NT2/D1 (cell line): ENCODE measurements around the gene FAH.

ENCODE experiments used
- SUZ12 ChIP-seq: IDR thresholded peaks from 2 replicates; pipeline ENCODE4 v1.6.1; 2011; ENCODE audit not compliant: insufficient read length, insufficient read depth; ENCODE audit errors: extremely low read depth
- YY1 ChIP-seq: IDR thresholded peaks from 2 replicates; pipeline ENCODE4 v1.6.1; 2011; ENCODE audit not compliant: insufficient read length, insufficient read depth
- ZNF274 ChIP-seq: IDR thresholded peaks from 2 replicates; pipeline ENCODE4 v1.6.1; 2011; ENCODE audit warnings: mild to moderate bottlenecking, low read depth, low read length

DNA sequence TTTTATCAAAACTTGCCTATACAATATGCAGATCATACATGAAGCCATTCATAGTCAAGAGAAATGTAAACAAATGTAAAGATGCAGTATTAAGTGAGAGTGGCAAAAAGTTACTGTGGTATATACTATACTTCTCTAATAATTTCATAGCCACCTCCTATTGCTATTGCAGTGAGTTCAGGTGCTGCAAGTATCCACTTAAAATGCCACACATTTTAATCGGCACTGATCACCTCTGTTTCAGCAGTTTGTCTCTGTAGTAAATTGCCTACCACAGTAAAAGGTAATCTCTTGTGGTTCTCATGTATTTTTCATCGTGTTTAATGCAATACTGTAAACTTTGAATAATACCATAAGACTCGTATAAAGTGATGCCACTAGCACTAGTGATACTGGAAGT, 20.4 kb upstream of the FAH start:
- TF ChIP-seq ZNF274: no peak
- no peak for TF ChIP-seq SUZ12
- TF ChIP-seq YY1: no peak
